Endothelial cell of umbilical vein (primary cell): Measurements from ENCODE around the gene ITPKC. TPM values are rescaled to one million over a fixed set of nuclear protein-coding genes. Genes with fewer than 3 reads are reported as not detected.

Source experiments
- BruUV-seq: library from RNA; stranded (reverse); fragments of 400-500 nt; replicated peaks from 2 replicates; lab custom pipeline; 2021; lab: Mats Ljungman, UMichigan
- CTCF ChIA-PET: fragments of 300-600, 350-600 bp; sonication (Branson Sonifier 250); formaldehyde crosslinking; loops from one replicate; lab custom pipeline; 2021; ENCODE audit warnings: antibody characterized with exemption, inconsistent platforms; lab: Charles Lee
- POLR2A ChIA-PET: fragments of 300-600, 350-600 bp; sonication (Branson Sonifier 250); formaldehyde crosslinking; loops from one replicate; lab custom pipeline; 2021; ENCODE audit warnings: antibody characterized with exemption, inconsistent platforms; lab: Charles Lee
- DNase-seq: peaks from one replicate; pipeline ENCODE4 v3.0.0-alpha.2; 2011; ENCODE audit warnings: low read depth, low spot score
- FAIRE-seq: peaks from 2 replicates; lab custom pipeline; 2011; peaks lifted over from hg19 to GRCh38; lab: Jason Lieb, UNC
- H2AFZ ChIP-seq: 2 replicates; pipeline ENCODE4 v1.6.0; 2012; ENCODE audit warnings: low read depth, low read length, control low read depth, inconsistent platforms
- H3K27ac ChIP-seq: 2 replicates; pipeline ENCODE4 v1.5.1; 2011; ENCODE audit warnings: low read depth, mild to moderate bottlenecking, control low read depth, low read length, moderate library complexity; ENCODE audit not compliant: insufficient read depth
- H3K27me3 ChIP-seq, 2 experiments: 2 replicates each; pipeline versions ENCODE4 v1.6.0 to v1.6.1; 2011; ENCODE audit warnings: low read length in 2 of 2, mixed read lengths in 1 of 2; ENCODE audit not compliant: control insufficient read depth in 2 of 2, insufficient read depth in 2 of 2
- H3K36me3 ChIP-seq, 2 experiments: 2 replicates in 1 of 2; 3 replicates in 1 of 2; pipeline ENCODE4 v1.5.1; 2011; ENCODE audit warnings: low read length in 2 of 2, mild to moderate bottlenecking in 1 of 2, moderate library complexity in 1 of 2; ENCODE audit not compliant: control insufficient read depth in 2 of 2, insufficient read depth in 2 of 2; ENCODE audit errors: extremely low read depth in 1 of 2
- H3K4me1 ChIP-seq: 3 replicates; pipeline ENCODE4 v1.5.1; 2011; ENCODE audit warnings: mild to moderate bottlenecking, low read length; ENCODE audit not compliant: control insufficient read depth, insufficient read depth; ENCODE audit errors: extremely low read depth
- H3K4me2 ChIP-seq: 2 replicates; pipeline ENCODE4 v1.6.1; 2011; ENCODE audit warnings: low read length, control low read depth, mixed read lengths; ENCODE audit not compliant: insufficient read depth
- H3K4me3 ChIP-seq, 3 experiments: fragments of 200-600 bp in 1 of 3; sonication (generic), shearing (Covaris generic) in 1 of 3; replicated peaks in 1 of 3; 2 replicates each; pipeline ENCODE4 v1.5.1; 2011 to 2016; ENCODE audit warnings: control low read depth in 3 of 3, low read length in 3 of 3, mild to moderate bottlenecking in 2 of 3, inconsistent platforms in 1 of 3, low read depth in 1 of 3, moderate library complexity in 1 of 3; ENCODE audit not compliant: insufficient read depth in 1 of 3
- H3K79me2 ChIP-seq: 2 replicates; pipeline ENCODE4 v1.6.0; 2012; ENCODE audit warnings: low read length, inconsistent platforms; ENCODE audit not compliant: control insufficient read depth, insufficient read depth
- H3K9ac ChIP-seq: replicated peaks from 2 replicates; pipeline ENCODE3; 2011; ENCODE audit warnings: low read length, control low read depth; ENCODE audit not compliant: insufficient read depth; ENCODE audit errors: extremely low read depth
- H3K9me1 ChIP-seq: replicated peaks from 3 replicates; pipeline ENCODE4 v1.6.0; 2011; ENCODE audit warnings: mild to moderate bottlenecking, low read length; ENCODE audit not compliant: control insufficient read depth, insufficient read depth; ENCODE audit errors: extremely low read depth
- H3K9me3 ChIP-seq: replicated peaks from 2 replicates; pipeline ENCODE4 v1.5.1; 2012; ENCODE audit warnings: low read length, inconsistent platforms; ENCODE audit not compliant: control insufficient read depth, insufficient read depth
- H4K20me1 ChIP-seq: replicated peaks from 2 replicates; pipeline ENCODE3; 2011; ENCODE audit warnings: mild to moderate bottlenecking, low read length; ENCODE audit not compliant: control insufficient read depth, insufficient read depth; ENCODE audit errors: extremely low read depth
- EZH2 ChIP-seq: IDR thresholded peaks from 2 replicates; pipeline ENCODE4 v1.6.1; 2012; ENCODE audit warnings: borderline replicate concordance, low read depth, mild to moderate bottlenecking, moderate library complexity, low read length, inconsistent platforms; ENCODE audit not compliant: severe bottlenecking
- FOS ChIP-seq: IDR thresholded peaks from 2 replicates; pipeline ENCODE4 v1.6.1; 2011; ENCODE audit warnings: mild to moderate bottlenecking, low read length, moderate library complexity, borderline replicate concordance; ENCODE audit not compliant: insufficient read depth
- GATA2 ChIP-seq: IDR thresholded peaks from 2 replicates; pipeline ENCODE4 v1.7.0; 2011; ENCODE audit warnings: low read depth, mild to moderate bottlenecking, moderate library complexity, mixed read lengths, low read length; ENCODE audit not compliant: insufficient read length, insufficient read depth
- JUN ChIP-seq: IDR thresholded peaks from 2 replicates; pipeline ENCODE4 v1.6.1; 2011; ENCODE audit warnings: borderline replicate concordance, low read depth; ENCODE audit not compliant: insufficient read length, insufficient read depth
- MYC ChIP-seq: IDR thresholded peaks from one replicate; pipeline ENCODE4 v1.6.1; 2011; ENCODE audit warnings: mild to moderate bottlenecking, low read depth, low read length
- POLR2A ChIP-seq: IDR thresholded peaks from 2 replicates; pipeline ENCODE4 v1.6.1; 2012; ENCODE audit warnings: low read depth, mild to moderate bottlenecking, control low read depth, low read length
- POLR2AphosphoS5 ChIP-seq: IDR thresholded peaks from 2 replicates; pipeline ENCODE4 v1.6.1; 2012; ENCODE audit warnings: low read depth, mild to moderate bottlenecking, control low read depth, low read length, moderate library complexity; ENCODE audit not compliant: insufficient read depth
- dilution Hi-C: fragments of 300-500 bp; cut with MboI; formaldehyde crosslinking; loops from one replicate; pipeline ENCODE4 v1.15.0; 2019; ENCODE audit warnings: low sequenced_read_pairs; ENCODE audit not compliant: extremely low pct_ligation_motif_present
- intact Hi-C: fragments of 100-400 bp; cut with micrococcal nuclease; formaldehyde crosslinking; loops from one replicate; pipeline ENCODE4 v1.10.0; 2022
- polyA plus RNA-seq, 4 experiments: library from polyadenylated mRNA; depleted of rRNA in 3 of 4; stranded (reverse) in 3 of 4; unstranded in 1 of 4; fragments of >200 nt; gene quantifications; 2 replicates each; pipeline versions ENCODE4 v1.2.1 to v1.2.3, GENCODE V29; 2011 to 2012; ENCODE audit warnings: missing spikeins in 1 of 4
- total RNA-seq: library from RNA; stranded (reverse); gene quantifications from 2 replicates; pipeline ENCODE4 v1.2.3, GENCODE V29; 2021
- TF ChIP-seq, protein P1 (sequence below), 2 donors: IDR thresholded peaks; 1 replicate in 1 of 2; 2 replicates in 1 of 2; pipeline ENCODE4 v1.5.1; 2011; ENCODE audit warnings: low read length in 2 of 2, mild to moderate bottlenecking in 2 of 2, moderate library complexity in 2 of 2, control low read depth in 1 of 2, inconsistent platforms in 1 of 2, low read depth in 1 of 2; ENCODE audit not compliant: insufficient read depth in 1 of 2; ENCODE audit errors: extremely low read depth in 1 of 2
- TF ChIP-seq, protein P2 (sequence below): IDR thresholded peaks from 2 replicates; pipeline ENCODE4 v1.6.1; 2011; ENCODE audit not compliant: insufficient read depth, insufficient read length

Gene ITPKC
- total and polyA plus RNA-seq, 2 donors (not counting 3 experiments of a cell fraction or from before 2014, with no cell fraction given): 7.3 to 16.1 TPM

DNA sequence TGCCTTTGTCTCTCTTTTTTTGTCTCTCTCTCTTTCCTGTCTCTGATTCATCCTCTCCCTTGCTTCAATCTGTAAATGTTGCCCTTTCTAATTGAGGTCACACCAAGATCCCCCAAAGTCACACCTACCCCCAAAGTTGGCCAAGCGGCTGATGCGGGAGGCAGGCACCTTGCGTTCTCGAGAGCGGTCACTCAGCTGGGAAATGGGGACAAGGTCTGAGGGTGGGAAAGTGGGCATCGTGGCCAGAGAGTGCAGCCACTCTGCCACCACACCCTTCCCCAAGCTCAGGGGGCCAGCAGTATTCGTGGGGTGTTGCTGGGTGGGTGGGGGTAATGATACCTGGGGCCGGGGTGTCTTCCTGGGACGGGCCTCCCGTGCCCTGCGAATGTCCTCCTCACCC is 3.0 kb upstream of the ITPKC start:
- TF ChIP-seq, protein P1, sequence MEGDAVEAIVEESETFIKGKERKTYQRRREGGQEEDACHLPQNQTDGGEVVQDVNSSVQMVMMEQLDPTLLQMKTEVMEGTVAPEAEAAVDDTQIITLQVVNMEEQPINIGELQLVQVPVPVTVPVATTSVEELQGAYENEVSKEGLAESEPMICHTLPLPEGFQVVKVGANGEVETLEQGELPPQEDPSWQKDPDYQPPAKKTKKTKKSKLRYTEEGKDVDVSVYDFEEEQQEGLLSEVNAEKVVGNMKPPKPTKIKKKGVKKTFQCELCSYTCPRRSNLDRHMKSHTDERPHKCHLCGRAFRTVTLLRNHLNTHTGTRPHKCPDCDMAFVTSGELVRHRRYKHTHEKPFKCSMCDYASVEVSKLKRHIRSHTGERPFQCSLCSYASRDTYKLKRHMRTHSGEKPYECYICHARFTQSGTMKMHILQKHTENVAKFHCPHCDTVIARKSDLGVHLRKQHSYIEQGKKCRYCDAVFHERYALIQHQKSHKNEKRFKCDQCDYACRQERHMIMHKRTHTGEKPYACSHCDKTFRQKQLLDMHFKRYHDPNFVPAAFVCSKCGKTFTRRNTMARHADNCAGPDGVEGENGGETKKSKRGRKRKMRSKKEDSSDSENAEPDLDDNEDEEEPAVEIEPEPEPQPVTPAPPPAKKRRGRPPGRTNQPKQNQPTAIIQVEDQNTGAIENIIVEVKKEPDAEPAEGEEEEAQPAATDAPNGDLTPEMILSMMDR (IDR thresholded peaks at IDR 0.05; ENCODE audit: extremely low read depth in 1 of 2, insufficient read depth in 1 of 2, low read depth in 1 of 2, low read length in 2 of 2): no peak
- TF ChIP-seq GATA2: no peak
- no peak for TF ChIP-seq POLR2A
- no peak for TF ChIP-seq FOS
- no peak for TF ChIP-seq EZH2
- TF ChIP-seq POLR2AphosphoS5: no peak
- TF ChIP-seq MYC: no peak
- TF ChIP-seq, protein P2, sequence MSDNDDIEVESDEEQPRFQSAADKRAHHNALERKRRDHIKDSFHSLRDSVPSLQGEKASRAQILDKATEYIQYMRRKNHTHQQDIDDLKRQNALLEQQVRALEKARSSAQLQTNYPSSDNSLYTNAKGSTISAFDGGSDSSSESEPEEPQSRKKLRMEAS: no peak
- no peak for TF ChIP-seq JUN
- Histone ChIP-seq H3K27me3 (no peaks in the 10 kb centered on the region), H3K9me1 (no peaks in the 10 kb centered on the region), H2AFZ (no peak overlapping the region), H3K4me2 (no peak overlapping the region), H3K36me3 (no peaks in the 10 kb centered on the region), H3K4me3 (no peak overlapping the region), H3K4me1 (peaks cover 27% of the 10 kb centered on the region), H3K9me3 (no peaks in the 10 kb centered on the region), H4K20me1 (no peaks in the 10 kb centered on the region), H3K27ac (no peak overlapping the region), H3K79me2 (peaks cover 17% of the 10 kb centered on the region), H3K9ac (no peak overlapping the region)
- intact Hi-C loops (no loop called here), dilution Hi-C loops (no loop called here)
- ChIA-PET POLR2A (no interaction called here), CTCF (interaction anchor here (0.6 to 0.7 kb wide), 2 partner anchors 8 to 21 kb away, joined by 3 to 4 read pairs; no protein-coding TSS in a partner anchor)
- no peak for FAIRE-seq
- no TSS peak for BruUV-seq
- DNase-seq: no peak
